Testis (tissue), 3 donors: ENCODE results near the gene PACS1. TPM values are rescaled to one million over a fixed set of nuclear protein-coding genes. Genes with fewer than 3 reads are reported as not detected.
"Not testable (repeated sequence)": the region's sequence is repeated elsewhere in the genome, so short reads cannot be mapped to it uniquely, and the experiment has no call there.

Source experiments
- DNase-seq: peaks from one replicate; pipeline ENCODE4 v3.0.0-alpha.2; 2019
- H3K27ac ChIP-seq, 2 donors: fragments of 200-600 bp; sonication (generic); one replicate each; pipeline ENCODE4 v1.5.1; 2019
- H3K27me3 ChIP-seq: fragments of 200-600 bp; sonication (generic); one replicate; pipeline ENCODE4 v1.5.1; 2019
- H3K36me3 ChIP-seq: fragments of 200-600 bp; sonication (generic); one replicate; pipeline ENCODE4 v1.5.1; 2017; ENCODE audit warnings: low read depth; ENCODE audit errors: missing control alignments
- H3K4me1 ChIP-seq: fragments of 200-600 bp; sonication (generic); one replicate; pipeline ENCODE4 v1.5.1; 2019
- H3K4me3 ChIP-seq, 2 donors: fragments of 200-600 bp; sonication (generic); one replicate each; pipeline ENCODE4 v1.5.1; 2017 to 2019
- H3K9me3 ChIP-seq: fragments of 200-600 bp; sonication (generic); one replicate; pipeline ENCODE4 v1.5.1; 2017
- POLR2A ChIP-seq: fragments of 450-650 bp; IDR thresholded peaks from one replicate; pipeline ENCODE4 v1.6.1; 2017; ENCODE audit warnings: antibody characterized with exemption, mild to moderate bottlenecking, moderate library complexity
- WGBS, 2 donors: methylation state at CpG; one replicate each; pipeline ENCODE4 v1.1.5; 2018; 5-methylcytosine and 5-hydroxymethylcytosine counted together
- intact Hi-C: fragments of 100-400 bp; cut with DNase I; formaldehyde crosslinking; loops from one replicate; pipeline ENCODE4 v1.15.1; 2023; ENCODE audit warnings: low total_unique reads
- polyA plus RNA-seq: library from polyadenylated mRNA; stranded (reverse); fragments of 350-450 nt; fragmentation: Illumina TruSeq; extraction: RNeasy Lipid Tissue Mini Kit (QIAGEN cat#74804); gene quantifications from one replicate; pipeline ENCODE4 v1.2.3, GENCODE V29; 2014; ENCODE audit warnings: low read depth, low replicate concordance; ENCODE audit not compliant: insufficient read depth
- total RNA-seq, 2 donors: library from RNA; depleted of rRNA; stranded (reverse); fragments of >200 nt; gene quantifications; one replicate each; pipeline ENCODE4 v1.2.3, GENCODE V29; 2016
- TF ChIP-seq, protein P1 (sequence below), 3 experiments: fragments of 450-650 bp in 2 of 3; fragments of 200-600 bp in 1 of 3; sonication (generic) in 1 of 3; IDR thresholded peaks; one replicate each; pipeline ENCODE4 v1.5.1; 2016 to 2019; ENCODE audit warnings: antibody characterized with exemption in 3 of 3, mild to moderate bottlenecking in 2 of 3, moderate library complexity in 1 of 3

The PACS1 gene
- total and polyA plus RNA-seq, 3 donors from 2014 or later = 111 to 131 (median 130) TPM

DNA sequence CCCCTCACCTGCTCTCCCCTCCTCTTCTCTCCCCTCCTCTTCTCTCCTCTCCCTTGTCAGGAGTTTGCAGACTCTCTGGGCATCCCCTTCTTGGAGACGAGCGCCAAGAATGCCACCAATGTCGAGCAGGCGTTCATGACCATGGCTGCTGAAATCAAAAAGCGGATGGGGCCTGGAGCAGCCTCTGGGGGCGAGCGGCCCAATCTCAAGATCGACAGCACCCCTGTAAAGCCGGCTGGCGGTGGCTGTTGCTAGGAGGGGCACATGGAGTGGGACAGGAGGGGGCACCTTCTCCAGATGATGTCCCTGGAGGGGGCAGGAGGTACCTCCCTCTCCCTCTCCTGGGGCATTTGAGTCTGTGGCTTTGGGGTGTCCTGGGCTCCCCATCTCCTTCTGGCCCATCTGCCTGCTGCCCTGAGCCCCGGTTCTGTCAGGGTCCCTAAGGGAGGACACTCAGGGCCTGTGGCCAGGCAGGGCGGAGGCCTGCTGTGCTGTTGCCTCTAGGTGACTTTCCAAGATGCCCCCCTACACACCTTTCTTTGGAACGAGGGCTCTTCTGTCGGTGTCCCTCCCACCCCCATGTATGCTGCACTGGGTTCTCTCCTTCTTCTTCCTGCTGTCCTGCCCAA, 206.0 kb downstream of the PACS1 start:
- intact Hi-C loops = no loop called here

DNA sequence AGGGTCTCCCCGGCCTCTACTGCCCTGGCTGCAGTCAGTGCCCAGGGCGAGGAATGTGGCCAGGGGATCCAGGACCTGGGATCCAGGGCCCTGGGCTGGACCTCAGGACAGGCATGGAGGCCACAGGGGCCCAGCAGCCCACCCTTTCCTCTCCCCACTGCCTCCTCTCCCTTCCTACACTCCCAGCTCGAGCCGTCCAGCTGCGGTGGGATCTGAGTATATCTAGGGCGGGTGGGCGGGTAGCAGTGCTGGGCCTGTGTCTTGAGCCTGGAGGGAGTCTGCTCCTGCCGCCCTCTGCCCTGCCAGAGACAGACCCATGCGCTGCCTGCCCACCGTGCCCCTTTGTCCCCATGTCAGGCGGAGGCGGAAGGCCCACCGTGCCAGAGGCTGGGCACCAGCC, 206.5 kb downstream of the PACS1 start:
- H3K4me3 ChIP-seq, H3K27me3 ChIP-seq, H3K36me3 ChIP-seq, DNase-seq, intact Hi-C loops, H3K27ac ChIP-seq, H3K9me3 ChIP-seq, H3K4me1 ChIP-seq: not testable (repeated sequence)
- 82 to 87% methylated on average over 7 to 13 of the region's 13 CpGs for WGBS, 2 donors

More for the DNA sequence above, 206.0 kb downstream of the PACS1 start:
- no peak for DNase-seq
- TF ChIP-seq, protein P1, sequence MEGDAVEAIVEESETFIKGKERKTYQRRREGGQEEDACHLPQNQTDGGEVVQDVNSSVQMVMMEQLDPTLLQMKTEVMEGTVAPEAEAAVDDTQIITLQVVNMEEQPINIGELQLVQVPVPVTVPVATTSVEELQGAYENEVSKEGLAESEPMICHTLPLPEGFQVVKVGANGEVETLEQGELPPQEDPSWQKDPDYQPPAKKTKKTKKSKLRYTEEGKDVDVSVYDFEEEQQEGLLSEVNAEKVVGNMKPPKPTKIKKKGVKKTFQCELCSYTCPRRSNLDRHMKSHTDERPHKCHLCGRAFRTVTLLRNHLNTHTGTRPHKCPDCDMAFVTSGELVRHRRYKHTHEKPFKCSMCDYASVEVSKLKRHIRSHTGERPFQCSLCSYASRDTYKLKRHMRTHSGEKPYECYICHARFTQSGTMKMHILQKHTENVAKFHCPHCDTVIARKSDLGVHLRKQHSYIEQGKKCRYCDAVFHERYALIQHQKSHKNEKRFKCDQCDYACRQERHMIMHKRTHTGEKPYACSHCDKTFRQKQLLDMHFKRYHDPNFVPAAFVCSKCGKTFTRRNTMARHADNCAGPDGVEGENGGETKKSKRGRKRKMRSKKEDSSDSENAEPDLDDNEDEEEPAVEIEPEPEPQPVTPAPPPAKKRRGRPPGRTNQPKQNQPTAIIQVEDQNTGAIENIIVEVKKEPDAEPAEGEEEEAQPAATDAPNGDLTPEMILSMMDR (IDR thresholded peaks at IDR 0.05) = no peak
- no peak for TF ChIP-seq POLR2A
- Histone ChIP-seq H3K9me3 (no peaks in the 10 kb centered on the region), H3K27ac (no peak overlapping the region), H3K36me3 (no peaks in the 10 kb centered on the region), H3K27me3 (no peaks in the 10 kb centered on the region), H3K4me1 (no peaks in the 10 kb centered on the region), H3K4me3 (no peak overlapping the region)
- 82 to 87% methylated on average over 10 to 14 of the region's 14 CpGs for WGBS, 2 donors

DNA sequence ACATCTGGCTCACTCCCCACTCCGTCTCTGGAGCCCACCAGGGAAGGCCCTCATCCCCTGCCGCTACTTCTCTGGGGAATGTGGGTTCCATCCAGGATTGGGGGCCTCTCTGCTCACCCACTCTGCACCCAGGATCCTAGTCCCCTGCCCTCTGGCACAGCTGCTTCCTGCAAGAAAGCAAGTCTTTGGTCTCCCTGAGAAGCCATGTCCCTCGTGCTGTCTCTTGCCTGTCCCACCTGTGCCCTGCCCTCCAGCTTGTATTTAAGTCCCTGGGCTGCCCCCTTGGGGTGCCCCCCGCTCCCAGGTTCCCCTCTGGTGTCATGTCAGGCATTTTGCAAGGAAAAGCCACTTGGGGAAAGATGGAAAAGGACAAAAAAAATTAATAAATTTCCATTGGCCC, 207.0 kb downstream of the PACS1 start:
- DNase-seq, intact Hi-C loops, H3K36me3 ChIP-seq, H3K27me3 ChIP-seq, H3K9me3 ChIP-seq, H3K27ac ChIP-seq, H3K4me1 ChIP-seq, H3K4me3 ChIP-seq: not testable (repeated sequence)
- 70 to 77% methylated on average over 4 of the region's 4 CpGs for WGBS, 2 donors

DNA sequence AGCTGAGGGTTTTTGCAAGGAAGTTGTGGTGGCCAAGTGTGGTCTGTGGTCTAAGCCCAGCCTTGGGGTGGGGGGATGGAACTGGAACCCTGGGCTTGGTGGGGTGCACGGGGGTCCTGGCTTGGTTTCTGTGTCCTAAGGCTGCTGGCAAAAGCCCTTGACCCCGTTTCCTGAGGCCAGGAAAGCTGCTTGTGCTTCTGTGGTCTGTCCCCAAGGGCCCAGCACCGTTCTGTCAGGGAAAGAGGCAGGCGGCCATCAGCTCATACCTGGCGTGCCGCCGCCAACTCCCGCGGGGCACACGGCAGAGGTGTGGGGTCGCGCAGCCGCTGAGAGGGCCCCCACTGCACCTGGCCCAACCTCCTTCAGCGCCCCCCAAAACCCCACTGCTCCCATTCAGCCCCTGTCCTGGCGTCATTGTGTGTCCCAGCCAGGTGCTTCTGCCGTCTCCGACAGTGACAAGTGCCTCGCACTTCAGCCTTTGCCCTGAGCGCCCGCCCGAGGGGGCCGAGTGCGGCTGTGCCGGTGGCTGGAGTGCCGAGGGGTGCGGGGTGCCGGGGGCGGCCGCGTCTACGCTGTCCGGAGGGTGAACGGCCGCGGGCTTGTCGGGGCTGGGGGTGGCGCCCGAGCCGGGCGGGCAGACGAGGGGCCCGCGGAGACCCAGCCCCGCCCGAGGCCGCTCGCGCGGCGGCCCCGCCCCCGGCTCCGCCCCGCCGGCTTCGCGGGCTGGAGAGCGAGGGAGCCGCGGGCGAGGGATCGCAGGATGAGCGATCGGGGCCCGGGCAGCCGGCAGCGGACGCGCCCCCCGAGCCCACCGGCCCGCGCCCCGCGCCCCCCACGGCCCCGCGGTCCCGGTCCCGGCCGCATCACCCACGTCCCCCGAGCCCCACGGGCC, 207.6 kb downstream of the PACS1 start, which contains the start of gene CNIH2:
Gene CNIH2, plus strand, starts transcription at position 705 of the 892 bp plus-strand sequence. CDS start 282 bp downstream, outside the sequence.
- Histone ChIP-seq H3K4me3 (peak within 1 kb of the TSS in 1 of 2 donors; percentile 29), H3K27ac (peak within 1 kb of the TSS in 1 of 2 donors; percentile 62), H3K4me1 (no peaks in the 10 kb centered on the region), H3K36me3 (no peaks in the 10 kb centered on the region), H3K27me3 (no peaks in the 10 kb centered on the region), H3K9me3 (no peaks in the 10 kb centered on the region)
- intact Hi-C loops = no loop called here
- 5 to 20% methylated on average over 5 to 58 of the region's 84 CpGs for whole genome bisulfite sequencing, 2 donors
- TF ChIP-seq, protein P1 (IDR thresholded peaks at IDR 0.05) = no peak
- no peak for TF ChIP-seq POLR2A
- DNase-seq = no peak

DNA sequence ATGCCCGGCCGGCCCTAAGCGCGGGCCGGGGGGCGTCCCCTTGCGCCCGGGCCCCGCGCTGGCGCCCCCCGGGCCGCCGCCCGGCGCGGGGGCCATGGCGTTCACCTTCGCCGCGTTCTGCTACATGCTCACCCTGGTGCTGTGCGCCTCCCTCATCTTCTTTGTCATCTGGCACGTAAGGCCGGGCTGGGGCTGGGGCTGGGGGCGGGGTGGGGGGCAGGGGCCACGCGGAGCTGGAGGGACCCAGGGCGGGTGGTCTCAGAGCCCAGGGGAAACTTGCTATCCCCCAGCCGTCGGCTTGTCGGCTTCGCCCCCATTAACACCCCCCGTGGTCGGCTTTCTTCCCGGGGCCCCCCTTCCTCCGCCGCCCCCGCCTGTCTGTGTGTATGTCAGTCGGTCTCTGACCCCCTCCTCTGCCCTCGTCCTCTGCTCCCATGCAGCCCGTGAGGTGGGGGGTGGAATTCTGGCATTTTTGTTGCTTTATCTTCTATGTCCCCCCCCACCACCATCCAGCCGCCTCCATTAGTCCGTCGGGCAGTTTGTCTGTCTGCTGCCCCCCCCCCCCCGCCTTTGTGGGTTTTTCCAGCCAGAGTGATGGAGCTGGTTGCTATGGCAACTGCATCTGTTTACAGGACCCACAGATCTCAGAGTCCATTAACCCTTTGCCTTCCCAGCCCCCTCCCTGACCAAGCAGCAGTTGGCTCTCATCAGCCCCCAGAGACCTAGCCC, 208.5 kb downstream of the PACS1 start:
- Histone ChIP-seq H3K4me3 (no peak overlapping the region), H3K27ac (no peak overlapping the region), H3K36me3 (no peaks in the 10 kb centered on the region), H3K4me1 (no peaks in the 10 kb centered on the region), H3K9me3 (no peaks in the 10 kb centered on the region), H3K27me3 (no peaks in the 10 kb centered on the region)
- 4 to 7% methylated on average over 17 to 36 of the region's 45 CpGs for WGBS, 2 donors
- TF ChIP-seq, protein P1 (IDR thresholded peaks at IDR 0.05) = no peak
- no peak for TF ChIP-seq POLR2A
- intact Hi-C loops = no loop called here
- DNase-seq = no peak
